Femur (tissue), 1 donor: ENCODE measurements around the gene MGST2.

ENCODE experiments used
- DNase-seq: peaks from one replicate; pipeline ENCODE4 v3.0.0-alpha.2; 2017

The MGST2 gene

DNA sequence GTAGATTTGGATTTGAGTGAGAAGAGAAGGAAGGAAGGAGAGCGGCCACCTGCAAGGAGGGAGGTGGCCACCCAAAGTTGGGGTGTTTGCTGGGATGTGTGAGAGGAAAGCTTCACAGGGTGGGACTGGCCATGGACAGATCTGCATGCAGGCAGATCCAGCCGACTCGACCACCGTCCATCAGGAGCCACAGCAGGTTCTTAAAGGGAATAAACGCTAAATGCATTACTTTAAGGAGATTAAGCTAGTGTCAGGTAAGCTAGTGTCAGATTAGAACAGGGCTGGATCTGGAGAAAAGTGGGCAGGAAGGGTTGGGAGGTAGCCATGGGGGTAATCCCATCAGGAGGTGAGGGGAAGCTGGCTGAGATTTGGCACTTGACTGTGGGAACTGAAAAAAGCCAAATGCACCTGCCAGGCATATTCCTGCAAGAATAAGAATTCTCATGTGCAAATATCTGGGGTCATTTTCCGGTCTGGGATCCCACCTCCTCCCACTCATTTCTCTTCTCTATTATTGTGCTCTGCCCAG lies 79.6 kb downstream of the MGST2 start:
- DNase-seq, result no peak

DNA sequence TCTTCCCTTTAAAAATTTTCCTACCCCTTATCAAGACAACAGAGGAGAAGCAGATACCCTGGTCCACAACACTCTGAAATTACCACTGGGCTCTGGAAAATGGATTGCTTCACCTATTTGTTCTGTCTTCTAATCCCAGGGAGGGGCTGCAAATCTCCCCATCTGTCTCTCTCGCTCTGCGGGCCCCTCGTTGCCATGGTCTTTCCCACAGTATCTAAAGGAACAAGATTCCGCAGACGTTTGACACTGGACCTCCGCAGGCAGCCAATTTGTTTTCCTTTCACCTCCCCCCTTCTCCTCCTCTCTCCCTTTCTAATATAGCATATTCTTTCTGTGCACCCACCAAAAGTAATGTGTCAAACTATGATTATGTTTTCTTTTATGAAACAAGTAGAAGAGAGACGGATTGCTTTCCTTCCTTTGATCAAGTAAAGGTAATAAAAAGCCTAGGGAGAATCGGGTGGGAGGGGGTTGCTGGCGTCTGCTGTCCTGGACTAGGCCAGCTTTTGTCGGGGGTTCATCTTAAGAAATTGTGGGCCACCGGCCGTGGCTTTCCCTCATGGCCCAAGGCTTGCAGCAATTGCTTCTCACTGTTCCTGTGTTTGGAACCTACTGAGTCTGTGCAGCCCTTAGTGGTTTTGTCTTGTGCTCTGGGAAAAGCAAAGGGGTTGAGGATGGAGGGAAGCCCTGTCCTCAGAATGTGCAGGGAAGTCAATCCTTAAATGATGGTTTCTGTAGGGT lies 81.0 kb downstream of the MGST2 start:
- no peak for DNase-seq

DNA sequence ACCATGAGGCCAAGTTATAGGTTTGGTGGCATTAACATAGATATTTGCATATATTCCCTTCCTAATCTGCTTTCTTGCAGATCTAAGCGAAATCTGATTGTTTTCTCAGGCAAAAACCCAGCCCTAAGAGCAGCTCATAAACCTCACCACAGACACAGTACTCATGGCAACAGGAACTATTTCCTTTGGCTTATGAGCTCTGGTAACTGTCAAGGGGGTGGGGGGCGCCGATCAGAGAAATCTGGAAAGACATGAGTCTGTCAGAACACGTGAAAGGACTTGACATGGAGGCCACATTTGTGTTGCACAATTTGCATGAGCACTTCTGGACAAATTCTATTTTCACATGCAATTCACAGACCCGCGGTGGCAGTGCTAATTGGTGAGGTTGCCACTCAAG lies 83.7 kb downstream of the MGST2 start:
- DNase-seq, result peak; percentile 34

DNA sequence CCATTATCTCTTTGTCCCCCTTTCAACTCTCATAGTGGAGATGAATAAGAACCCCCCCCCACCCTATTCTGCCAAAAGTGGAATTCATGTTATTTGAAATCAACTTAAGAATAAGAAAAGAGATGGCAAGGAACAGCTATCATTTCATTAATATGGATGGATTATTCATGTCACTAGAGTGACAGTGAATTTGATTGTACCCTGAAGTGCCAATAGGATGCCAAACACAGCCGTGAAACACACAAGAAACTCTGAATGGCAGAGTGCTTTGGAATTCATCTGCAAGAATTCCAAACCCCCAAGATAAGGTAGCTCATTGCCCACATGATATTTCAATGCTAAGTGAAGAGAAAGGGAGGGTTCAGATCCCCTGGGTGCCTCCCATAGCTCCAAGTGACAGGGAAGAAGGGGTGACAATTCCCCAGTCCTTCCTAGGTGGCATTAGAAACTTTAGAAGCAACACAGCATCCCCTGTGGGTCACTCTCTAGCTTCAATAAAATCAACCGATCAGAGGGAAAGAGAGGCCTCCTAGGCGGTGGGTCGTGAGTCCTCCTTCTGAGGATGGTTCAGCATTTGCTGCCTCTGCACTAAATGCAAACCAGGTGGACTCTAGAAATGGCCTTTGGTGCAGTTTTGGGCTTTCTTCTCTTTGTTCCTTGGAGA lies 84.3 kb downstream of the MGST2 start:
- no peak for DNase-seq

DNA sequence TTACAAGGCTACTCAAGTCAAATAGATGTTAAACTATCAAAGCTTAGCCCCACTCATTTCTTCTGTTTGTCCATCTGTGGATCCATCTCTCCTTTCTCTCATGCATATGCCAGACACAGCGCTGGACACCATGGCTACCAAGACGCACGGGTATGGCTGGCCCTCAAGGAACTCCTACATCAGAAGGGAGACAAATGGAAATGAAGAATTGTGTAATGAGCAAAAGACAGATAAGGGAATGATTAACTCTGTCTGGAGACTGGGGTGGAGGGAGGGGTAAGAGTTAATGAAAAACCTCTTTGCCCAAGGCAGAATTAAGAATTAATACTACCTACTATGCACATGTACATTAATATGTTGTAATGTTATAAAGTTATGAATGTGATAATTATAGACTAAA lies 88.1 kb downstream of the MGST2 start:
- DNase-seq, result no peak
